ENCODE data around the gene FBXW8.

FBXW8 gene

DNA sequence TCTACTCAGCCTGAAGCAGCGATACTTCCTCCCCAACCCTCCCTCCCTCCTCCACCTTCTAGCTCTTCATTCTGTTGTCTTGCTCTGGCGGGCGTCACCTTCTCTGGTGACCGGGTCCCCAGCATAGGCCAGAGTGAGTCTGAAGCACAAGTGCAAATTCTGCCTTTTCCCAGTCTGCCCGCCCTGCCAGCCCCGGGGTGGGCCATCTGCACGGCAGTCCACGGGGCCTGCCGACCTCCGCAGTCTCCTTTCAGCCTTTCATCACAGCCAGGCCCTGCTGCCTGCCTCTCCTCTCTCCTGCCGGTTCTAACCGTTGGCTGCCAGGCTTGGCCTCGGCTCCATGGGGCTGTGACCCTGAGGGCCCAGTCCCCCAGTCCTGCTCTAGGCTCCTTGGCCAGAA lies 129.7 kb downstream of the FBXW8 start:
- DNase-seq (ENCODE audit: low spot score) = no peak
- CTCF ChIA-PET = interaction anchor here (0.6 kb wide), 2 partner anchors 15 kb away, joined by 3 read pairs; no protein-coding TSS in a partner anchor
- POLR2A ChIA-PET (ENCODE audit: low non-redundant PET) = no interaction called here
- no peak overlapping the region for H3K27ac ChIP-seq
- TF ChIP-seq, protein P1, sequence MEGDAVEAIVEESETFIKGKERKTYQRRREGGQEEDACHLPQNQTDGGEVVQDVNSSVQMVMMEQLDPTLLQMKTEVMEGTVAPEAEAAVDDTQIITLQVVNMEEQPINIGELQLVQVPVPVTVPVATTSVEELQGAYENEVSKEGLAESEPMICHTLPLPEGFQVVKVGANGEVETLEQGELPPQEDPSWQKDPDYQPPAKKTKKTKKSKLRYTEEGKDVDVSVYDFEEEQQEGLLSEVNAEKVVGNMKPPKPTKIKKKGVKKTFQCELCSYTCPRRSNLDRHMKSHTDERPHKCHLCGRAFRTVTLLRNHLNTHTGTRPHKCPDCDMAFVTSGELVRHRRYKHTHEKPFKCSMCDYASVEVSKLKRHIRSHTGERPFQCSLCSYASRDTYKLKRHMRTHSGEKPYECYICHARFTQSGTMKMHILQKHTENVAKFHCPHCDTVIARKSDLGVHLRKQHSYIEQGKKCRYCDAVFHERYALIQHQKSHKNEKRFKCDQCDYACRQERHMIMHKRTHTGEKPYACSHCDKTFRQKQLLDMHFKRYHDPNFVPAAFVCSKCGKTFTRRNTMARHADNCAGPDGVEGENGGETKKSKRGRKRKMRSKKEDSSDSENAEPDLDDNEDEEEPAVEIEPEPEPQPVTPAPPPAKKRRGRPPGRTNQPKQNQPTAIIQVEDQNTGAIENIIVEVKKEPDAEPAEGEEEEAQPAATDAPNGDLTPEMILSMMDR (conservative IDR thresholded peaks at IDR 0.05; ENCODE audit: low read depth) = no peak

DNA sequence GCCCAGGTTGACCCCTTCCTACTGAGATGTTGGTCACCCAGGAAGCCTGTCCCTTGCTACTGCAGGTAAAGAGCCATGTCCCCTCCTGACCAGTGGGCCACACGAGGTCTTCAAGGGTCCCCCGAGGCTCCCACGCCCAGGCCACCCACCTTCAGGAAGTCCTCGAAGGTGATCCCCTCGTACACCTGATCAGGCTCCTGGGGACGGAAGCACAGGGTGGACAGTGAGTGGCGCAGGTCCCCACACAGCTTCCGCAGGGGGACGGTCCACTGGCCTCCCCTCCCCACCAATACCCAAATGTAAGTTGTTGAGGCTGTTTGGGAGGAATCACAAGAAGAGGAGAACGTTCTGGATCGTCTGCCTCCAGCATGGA lies 131.0 kb downstream of the FBXW8 start:
- CTCF ChIA-PET = no interaction called here
- DNase-seq (ENCODE audit: low spot score) = no peak

DNA sequence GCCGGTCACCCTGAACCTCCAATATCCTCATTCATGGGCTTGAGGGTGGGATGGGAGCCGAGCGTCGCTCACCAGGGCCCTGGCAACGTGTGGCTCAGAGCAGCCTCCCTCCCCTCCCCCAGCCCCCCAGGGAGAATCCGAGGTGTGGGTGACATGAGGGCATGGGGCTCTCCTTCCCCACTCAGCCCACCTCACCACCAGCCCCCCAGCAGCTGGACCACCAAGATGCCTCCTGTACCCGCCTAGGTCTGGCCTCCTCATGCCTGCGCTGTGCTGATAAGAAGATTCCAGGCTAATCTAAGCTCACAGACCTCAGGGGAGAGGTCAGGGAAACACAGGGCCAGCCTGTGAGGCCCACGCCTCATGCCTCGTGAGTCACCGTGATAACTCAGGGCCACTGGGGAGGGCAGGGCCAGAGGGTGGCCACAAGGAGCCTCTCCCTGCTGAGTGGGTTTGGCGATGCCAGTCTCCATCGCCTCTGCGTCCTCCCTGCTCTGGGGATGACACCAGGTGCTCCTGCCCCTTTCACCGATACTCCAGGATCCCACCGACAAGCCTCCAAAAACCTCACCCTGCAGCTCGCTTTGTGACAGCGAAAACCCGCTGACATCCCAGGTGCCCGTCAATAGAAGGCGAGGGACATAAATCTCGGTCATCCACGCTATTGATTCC lies 131.6 kb downstream of the FBXW8 start:
- no peak overlapping the region for H3K27ac ChIP-seq
- no peak for DNase-seq (ENCODE audit: low spot score)
- TF ChIP-seq, protein P1 (conservative IDR thresholded peaks at IDR 0.05; ENCODE audit: low read depth) = no peak
- CTCF ChIA-PET = no interaction called here
- POLR2A ChIA-PET (ENCODE audit: low non-redundant PET) = no interaction called here

More for the DNA sequence above, 131.0 kb downstream of the FBXW8 start:
- POLR2A ChIA-PET (ENCODE audit: low non-redundant PET) = no interaction called here
- TF ChIP-seq, protein P1 (conservative IDR thresholded peaks at IDR 0.05; ENCODE audit: low read depth) = no peak
- no peak overlapping the region for H3K27ac ChIP-seq

DNA sequence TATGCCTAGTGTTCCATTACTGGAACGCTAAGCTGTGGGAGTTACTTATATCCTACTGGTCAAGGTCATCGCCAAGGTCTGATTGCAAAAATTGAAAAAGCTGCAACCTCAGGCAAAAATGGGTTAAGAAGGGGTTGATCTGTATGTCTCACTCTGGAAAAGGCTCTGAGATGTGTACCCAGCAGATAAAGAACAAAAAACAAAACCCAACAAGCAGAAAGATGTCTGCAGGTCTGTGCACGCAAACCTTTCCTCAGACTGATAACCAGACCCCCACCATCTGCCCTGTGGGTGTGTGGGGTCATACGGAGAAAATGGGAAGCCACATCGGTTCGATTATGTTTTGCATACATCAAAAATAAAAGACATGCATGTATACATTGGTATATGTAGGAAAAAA lies 132.1 kb downstream of the FBXW8 start:
- TF ChIP-seq, protein P1 (conservative IDR thresholded peaks at IDR 0.05; ENCODE audit: low read depth) = no peak
- ChIA-PET CTCF (no interaction called here), POLR2A (ENCODE audit: low non-redundant PET) (no interaction called here)
- DNase-seq (ENCODE audit: low spot score) = no peak
- no peak overlapping the region for H3K27ac ChIP-seq

DNA sequence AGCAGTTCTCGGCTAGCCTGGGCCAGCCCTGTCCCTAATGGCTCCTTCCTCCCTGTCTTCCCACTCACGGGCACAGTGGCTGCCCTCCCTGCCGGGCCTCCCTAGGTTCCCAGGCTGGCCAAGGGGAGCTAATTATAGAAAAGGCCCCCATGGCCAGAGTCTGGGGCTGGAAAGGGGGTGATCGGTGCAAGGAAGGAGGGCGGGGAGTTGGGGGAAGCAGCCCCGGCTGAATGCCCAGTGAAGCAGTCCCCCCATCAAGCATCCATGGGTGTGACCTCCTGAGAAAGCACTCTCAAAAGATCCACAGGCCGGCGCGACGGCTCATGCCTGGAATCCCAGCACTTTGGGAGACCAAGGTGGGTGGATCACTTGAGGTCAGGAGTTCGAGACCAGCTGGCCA lies 133.6 kb downstream of the FBXW8 start:
- ChIA-PET POLR2A (ENCODE audit: low non-redundant PET) (no interaction called here), CTCF (no interaction called here)
- H3K27ac ChIP-seq = no peak overlapping the region
- TF ChIP-seq, protein P1 (conservative IDR thresholded peaks at IDR 0.05; ENCODE audit: low read depth) = no peak
- no peak for DNase-seq (ENCODE audit: low spot score)

DNA sequence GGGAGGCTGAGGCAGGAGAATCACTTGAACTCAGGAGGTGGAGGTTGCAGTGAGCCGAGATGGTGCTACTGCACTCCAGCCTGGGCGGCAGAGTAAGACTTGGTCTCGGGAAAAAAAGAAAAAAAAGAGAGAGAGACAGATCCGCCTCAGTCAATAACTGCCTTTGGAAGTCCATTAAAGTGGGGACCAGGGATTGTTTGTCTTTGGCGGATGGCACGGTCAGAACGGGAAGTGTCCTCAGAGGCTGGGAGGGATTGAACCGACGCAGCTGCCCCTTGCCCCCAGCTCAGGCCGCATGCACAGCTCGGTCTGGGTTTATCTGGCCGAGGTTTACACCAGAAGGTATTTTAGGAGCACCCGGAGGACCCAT lies 134.0 kb downstream of the FBXW8 start:
- no peak for DNase-seq (ENCODE audit: low spot score)
- POLR2A ChIA-PET (ENCODE audit: low non-redundant PET) = no interaction called here
- TF ChIP-seq, protein P1 (conservative IDR thresholded peaks at IDR 0.05; ENCODE audit: low read depth) = no peak
- no peak overlapping the region for H3K27ac ChIP-seq
- CTCF ChIA-PET = no interaction called here

All from RWPE1 (cell line).